ENCODE measurements around the gene RAD51B.

The RAD51B gene

GRCh38 chr14:68736471-68736871 lies 916.9 kb downstream of the RAD51B start:
- in situ Hi-C loops (cut with HindIII; ENCODE audit: low sequenced_read_pairs) = no loop called here
- no peak for TF ChIP-seq CTCF (IDR thresholded peaks at IDR 0.05; ENCODE audit: low read depth, low read length)
- no peak overlapping the region for H3K4me3 ChIP-seq (ENCODE audit: low read depth, low read length)
- DNase-seq (ENCODE audit: low read depth, low spot score) = no peak

- no peak for TF ChIP-seq CTCF (IDR thresholded peaks at IDR 0.05; ENCODE audit: low read depth, low read length)
- in situ Hi-C loops (cut with HindIII; ENCODE audit: low sequenced_read_pairs) = no loop called here
- H3K4me3 ChIP-seq (ENCODE audit: low read depth, low read length) = no peak overlapping the region
- no peak for DNase-seq (ENCODE audit: low read depth, low spot score)
Observed at GRCh38 chr14:68737086-68737485, 917.5 kb downstream of the RAD51B start.

GRCh38 chr14:68738559-68738958 lies 919.0 kb downstream of the RAD51B start:
- DNase-seq (ENCODE audit: low read depth, low spot score) = no peak
- no peak overlapping the region for H3K4me3 ChIP-seq (ENCODE audit: low read depth, low read length)
- in situ Hi-C loops (cut with HindIII; ENCODE audit: low sequenced_read_pairs) = no loop called here
- no peak for TF ChIP-seq CTCF (IDR thresholded peaks at IDR 0.05; ENCODE audit: low read depth, low read length)

GRCh38 chr14:68739701-68740100 lies 920.1 kb downstream of the RAD51B start:
- in situ Hi-C loops (cut with HindIII; ENCODE audit: low sequenced_read_pairs) = no loop called here

GRCh38 chr14:68740788-68741476 lies 921.4 kb downstream of the RAD51B start:
- no peak overlapping the region for H3K4me3 ChIP-seq (ENCODE audit: low read depth, low read length)
- no peak for TF ChIP-seq CTCF (IDR thresholded peaks at IDR 0.05; ENCODE audit: low read depth, low read length)

More at GRCh38 chr14:68739701-68740100, 920.1 kb downstream of the RAD51B start:
- TF ChIP-seq CTCF (IDR thresholded peaks at IDR 0.05; ENCODE audit: low read depth, low read length) = no peak
- no peak overlapping the region for H3K4me3 ChIP-seq (ENCODE audit: low read depth, low read length)
- no peak for DNase-seq (ENCODE audit: low read depth, low spot score)

GRCh38 chr14:68741477-68741791 lies 921.9 kb downstream of the RAD51B start:
- TF ChIP-seq CTCF (IDR thresholded peaks at IDR 0.05; ENCODE audit: low read depth, low read length) = no peak
- in situ Hi-C loops (cut with HindIII; ENCODE audit: low sequenced_read_pairs) = no loop called here
- DNase-seq (ENCODE audit: low read depth, low spot score) = no peak
- no peak overlapping the region for H3K4me3 ChIP-seq (ENCODE audit: low read depth, low read length)

More at GRCh38 chr14:68740788-68741476, 921.4 kb downstream of the RAD51B start:
- in situ Hi-C loops (cut with HindIII; ENCODE audit: low sequenced_read_pairs) = no loop called here
- DNase-seq (ENCODE audit: low read depth, low spot score) = no peak
